Left ventricle myocardium inferior (tissue), 1 donor: ENCODE measurements around the gene NUP50. TPM values are rescaled to one million over a fixed set of nuclear protein-coding genes. Genes with fewer than 3 reads are reported as not detected.

Experiments used
- DNase-seq: peaks from one replicate; pipeline ENCODE4 v3.0.0-alpha.2; 2020
- H3K27ac ChIP-seq: fragments of 200-600 bp; replicated peaks from 2 replicates; pipeline ENCODE4 v1.8.0; 2021
- H3K27me3 ChIP-seq: fragments of 200-600 bp; 2 replicates; pipeline ENCODE4 v1.8.0; 2021; ENCODE audit warnings: low read depth
- H3K36me3 ChIP-seq: fragments of 200-600 bp; 2 replicates; pipeline ENCODE4 v1.8.0; 2021
- H3K4me1 ChIP-seq: fragments of 200-600 bp; 2 replicates; pipeline ENCODE4 v1.8.0; 2021
- H3K4me3 ChIP-seq: fragments of 200-600 bp; 2 replicates; pipeline ENCODE4 v1.8.0; 2021; ENCODE audit warnings: mild to moderate bottlenecking, moderate library complexity
- H3K9me3 ChIP-seq: fragments of 200-600 bp; replicated peaks from 2 replicates; pipeline ENCODE4 v1.8.0; 2021
- intact Hi-C: fragments of 100-400 bp; cut with micrococcal nuclease; formaldehyde crosslinking; loops from one replicate; pipeline ENCODE4 v1.11.0; 2022
- total RNA-seq: library from RNA; stranded (reverse); fragmentation: NEBNext Ultra II Directional; extraction: Animal tissue kit (Norgen Biotek cat#: 25700); gene quantifications from one replicate; pipeline ENCODE4 v1.2.1, GENCODE V29; 2021
- TF ChIP-seq, protein P1 (sequence below): fragments of 200-600 bp; IDR thresholded peaks from 2 replicates; pipeline ENCODE4 v1.8.0; 2021; ENCODE audit warnings: antibody characterized with exemption, mild to moderate bottlenecking, borderline replicate concordance
- donor health status: DM: no; HTN: yes; CAD: no; lungs with severe emphysema.

The NUP50 gene
- total RNA-seq, 1 donor from 2014 or later: 12.9 TPM

DNA sequence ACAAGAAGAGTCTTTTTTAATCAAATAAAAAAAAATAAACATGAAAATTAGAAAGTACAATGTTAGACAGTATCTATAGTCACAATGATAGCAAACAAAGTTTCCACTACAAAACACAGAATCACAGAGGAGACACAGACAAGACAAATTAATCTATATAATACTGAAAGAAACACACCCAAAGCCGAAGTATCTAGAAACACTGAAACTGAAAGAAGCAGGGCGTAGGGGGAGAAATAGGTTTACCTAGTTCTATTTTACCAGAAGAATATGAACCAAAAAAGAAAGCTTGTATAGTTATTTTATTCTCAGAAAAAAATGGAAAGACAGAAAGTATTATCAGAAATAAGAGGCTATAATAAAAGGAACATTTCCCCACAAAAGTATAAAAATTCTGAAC lies 27.1 kb upstream of the NUP50 start:
- Histone ChIP-seq H3K9me3 (peaks cover 12% of the 10 kb centered on the region), H3K4me1 (no peaks in the 10 kb centered on the region), H3K36me3 (peaks cover 37% of the 10 kb centered on the region), H3K27ac (no peak overlapping the region), H3K27me3 (no peaks in the 10 kb centered on the region), H3K4me3 (no peak overlapping the region)
- TF ChIP-seq, protein P1, sequence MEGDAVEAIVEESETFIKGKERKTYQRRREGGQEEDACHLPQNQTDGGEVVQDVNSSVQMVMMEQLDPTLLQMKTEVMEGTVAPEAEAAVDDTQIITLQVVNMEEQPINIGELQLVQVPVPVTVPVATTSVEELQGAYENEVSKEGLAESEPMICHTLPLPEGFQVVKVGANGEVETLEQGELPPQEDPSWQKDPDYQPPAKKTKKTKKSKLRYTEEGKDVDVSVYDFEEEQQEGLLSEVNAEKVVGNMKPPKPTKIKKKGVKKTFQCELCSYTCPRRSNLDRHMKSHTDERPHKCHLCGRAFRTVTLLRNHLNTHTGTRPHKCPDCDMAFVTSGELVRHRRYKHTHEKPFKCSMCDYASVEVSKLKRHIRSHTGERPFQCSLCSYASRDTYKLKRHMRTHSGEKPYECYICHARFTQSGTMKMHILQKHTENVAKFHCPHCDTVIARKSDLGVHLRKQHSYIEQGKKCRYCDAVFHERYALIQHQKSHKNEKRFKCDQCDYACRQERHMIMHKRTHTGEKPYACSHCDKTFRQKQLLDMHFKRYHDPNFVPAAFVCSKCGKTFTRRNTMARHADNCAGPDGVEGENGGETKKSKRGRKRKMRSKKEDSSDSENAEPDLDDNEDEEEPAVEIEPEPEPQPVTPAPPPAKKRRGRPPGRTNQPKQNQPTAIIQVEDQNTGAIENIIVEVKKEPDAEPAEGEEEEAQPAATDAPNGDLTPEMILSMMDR: no peak
- intact Hi-C loops: no loop called here
- no peak for DNase-seq

DNA sequence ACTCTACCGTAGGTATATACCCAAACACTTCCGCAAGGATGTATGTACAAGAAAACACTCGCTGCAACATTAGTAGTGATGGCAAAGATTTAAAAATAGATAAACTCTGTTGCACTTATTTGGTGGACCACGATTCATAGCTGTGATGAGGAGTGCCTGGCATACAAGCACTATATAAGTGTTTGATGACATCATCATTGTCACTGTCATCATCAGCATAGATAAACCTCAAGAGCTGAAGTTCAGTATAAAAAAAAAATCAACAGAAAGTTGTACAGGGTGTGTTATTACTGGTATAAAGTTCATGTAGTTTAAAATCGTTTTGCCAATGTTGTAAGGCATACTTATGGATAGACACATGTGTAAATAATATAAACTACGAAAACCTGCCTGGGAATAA lies 24.0 kb upstream of the NUP50 start:
- peaks cover 22% of the 10 kb centered on the region for H3K9me3 ChIP-seq
- H3K27me3 ChIP-seq: no peaks in the 10 kb centered on the region
- H3K4me3 ChIP-seq: no peak overlapping the region
- H3K36me3 ChIP-seq: peaks cover 15% of the 10 kb centered on the region
- no peaks in the 10 kb centered on the region for H3K4me1 ChIP-seq
- intact Hi-C loops: no loop called here
- TF ChIP-seq, protein P1: no peak
- no peak for DNase-seq
- no peak overlapping the region for H3K27ac ChIP-seq

DNA sequence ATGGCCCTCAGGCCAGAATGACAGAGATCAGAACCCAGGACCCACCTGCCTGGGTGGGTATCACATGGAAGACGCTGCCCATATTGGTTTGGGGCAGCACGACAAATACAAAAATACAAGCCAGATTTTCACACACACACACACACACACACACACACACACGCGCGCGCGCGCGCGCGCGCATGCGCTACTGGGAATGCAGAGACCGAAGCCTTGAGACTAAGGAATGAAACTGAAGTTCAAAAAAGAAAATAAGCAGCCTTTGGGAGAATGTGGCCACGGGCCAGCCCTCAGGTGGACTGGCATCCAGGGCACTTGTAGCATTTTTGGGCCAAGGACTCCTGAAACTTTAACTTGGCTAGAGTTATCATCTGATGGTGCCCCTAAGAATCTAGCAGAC lies 21.3 kb upstream of the NUP50 start:
- no peak for DNase-seq
- Histone ChIP-seq H3K9me3 (peaks cover 18% of the 10 kb centered on the region), H3K4me3 (no peak overlapping the region), H3K4me1 (no peaks in the 10 kb centered on the region), H3K27me3 (no peaks in the 10 kb centered on the region), H3K36me3 (peaks cover 3% of the 10 kb centered on the region), H3K27ac (no peak overlapping the region)
- TF ChIP-seq, protein P1: no peak
- intact Hi-C loops: no loop called here

DNA sequence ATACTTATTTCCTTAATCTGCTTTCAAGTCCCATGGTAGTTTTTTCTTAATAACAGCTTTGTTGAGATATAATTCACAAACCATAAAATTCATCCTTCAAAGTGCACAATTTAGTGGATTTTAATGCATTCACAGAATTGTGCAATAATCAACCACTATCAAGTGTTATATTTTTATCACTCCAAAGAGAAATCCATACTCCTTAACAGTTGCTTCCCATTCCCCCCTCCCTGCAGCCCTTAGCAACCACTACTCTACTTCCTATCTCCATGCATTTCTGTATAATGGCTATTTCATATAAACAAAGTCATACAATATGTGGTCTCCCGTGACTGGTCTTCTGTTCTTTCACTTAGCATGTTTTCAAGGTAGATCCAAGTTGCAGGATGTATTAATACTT lies 18.8 kb upstream of the NUP50 start:
- Histone ChIP-seq H3K9me3 (peaks cover 18% of the 10 kb centered on the region), H3K36me3 (peaks cover 3% of the 10 kb centered on the region), H3K4me3 (no peak overlapping the region), H3K27ac (no peak overlapping the region), H3K4me1 (no peaks in the 10 kb centered on the region), H3K27me3 (no peaks in the 10 kb centered on the region)
- intact Hi-C loops: no loop called here
- no peak for DNase-seq
- TF ChIP-seq, protein P1: no peak

DNA sequence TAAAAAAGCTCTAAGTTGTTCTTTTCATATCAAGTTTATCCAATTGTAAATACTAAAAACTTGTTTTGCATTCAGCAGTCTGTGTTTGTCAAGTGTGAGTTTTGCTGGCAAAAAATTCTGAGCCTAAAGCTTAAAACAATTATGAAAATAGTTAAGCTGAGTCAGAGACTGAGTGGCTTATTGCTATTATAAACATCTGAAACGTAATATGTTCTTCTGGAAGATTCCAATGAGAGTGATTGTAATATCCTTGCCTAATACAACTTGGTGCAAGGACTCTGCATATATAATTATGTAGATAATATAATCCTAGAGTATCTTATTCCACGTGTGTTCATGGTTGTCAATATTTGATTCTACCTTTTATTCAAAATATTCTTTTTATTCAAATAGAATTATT lies 14.1 kb upstream of the NUP50 start:
- Histone ChIP-seq H3K27me3 (no peaks in the 10 kb centered on the region), H3K9me3 (no peaks in the 10 kb centered on the region), H3K4me3 (no peak overlapping the region), H3K4me1 (no peaks in the 10 kb centered on the region), H3K27ac (no peak overlapping the region), H3K36me3 (no peaks in the 10 kb centered on the region)
- intact Hi-C loops: no loop called here
- TF ChIP-seq, protein P1: no peak
- DNase-seq: no peak

DNA sequence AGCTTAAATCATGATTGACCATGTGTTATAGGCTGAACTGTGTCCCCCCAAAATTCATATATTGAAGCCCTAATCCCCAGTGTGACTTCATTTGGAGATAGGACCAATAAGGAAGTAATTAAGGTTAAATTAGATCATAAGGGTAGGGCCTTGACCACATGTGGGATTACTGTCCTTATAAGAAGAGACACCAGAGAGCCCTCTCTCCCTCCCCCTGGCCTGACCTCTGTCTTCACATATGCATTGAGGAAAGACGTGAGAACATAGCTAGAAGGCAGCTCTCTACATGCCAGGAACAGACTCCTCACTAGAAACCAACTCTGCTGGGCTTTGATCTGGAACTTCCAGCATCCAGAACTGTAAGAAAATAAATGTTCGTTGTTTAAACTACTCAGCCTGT lies 13.6 kb upstream of the NUP50 start:
- H3K4me1 ChIP-seq: no peaks in the 10 kb centered on the region
- H3K36me3 ChIP-seq: no peaks in the 10 kb centered on the region
- intact Hi-C loops: no loop called here
- no peak overlapping the region for H3K4me3 ChIP-seq
- no peak for DNase-seq
- TF ChIP-seq, protein P1: no peak
- H3K9me3 ChIP-seq: no peaks in the 10 kb centered on the region
- H3K27me3 ChIP-seq: no peaks in the 10 kb centered on the region
- H3K27ac ChIP-seq: no peak overlapping the region
